ENCODE results near the gene TMEM229A.
"Not testable (repeated sequence)": the region's sequence is repeated elsewhere in the genome, so short reads cannot be mapped to it uniquely, and the experiment has no call there.

Gene TMEM229A

DNA sequence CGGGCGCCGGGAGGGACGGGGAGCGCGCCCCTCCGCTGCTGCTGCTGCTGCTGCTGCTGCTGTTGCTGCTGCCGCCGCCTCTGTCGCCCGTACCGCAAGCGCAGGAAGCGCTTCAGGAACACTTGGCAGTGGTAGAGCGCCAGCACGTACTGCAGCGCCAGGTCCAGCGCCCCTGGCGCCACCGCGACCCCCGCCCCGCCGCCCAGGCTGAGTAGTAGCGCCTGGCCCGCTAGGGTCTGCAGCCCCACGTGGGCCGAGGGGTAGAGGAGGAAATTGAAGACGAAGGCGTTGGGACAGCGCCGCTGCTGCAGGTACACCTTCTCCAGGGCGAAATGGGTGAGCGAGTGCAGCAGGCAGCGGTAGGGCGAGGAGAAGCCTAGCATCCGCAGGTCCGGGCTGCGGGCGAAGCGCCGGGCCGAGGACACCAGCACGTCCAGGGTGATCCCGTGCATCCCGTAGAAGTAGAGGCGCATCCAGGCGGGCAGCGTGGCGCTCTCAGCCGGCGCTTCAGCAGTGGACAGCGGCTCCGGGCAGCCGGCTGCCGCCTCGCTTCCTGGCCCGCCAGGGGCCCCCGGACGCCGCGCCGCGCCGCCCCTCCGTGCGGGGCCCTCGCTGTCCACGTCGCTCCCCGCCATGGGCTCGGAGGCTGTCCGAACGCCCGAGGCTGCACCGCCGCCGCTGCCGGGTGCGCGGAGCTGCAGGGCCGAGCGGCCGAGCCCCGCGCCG lies at the start of gene TMEM229A:
Gene TMEM229A, minus strand, starts transcription at position 699 of the 726 bp plus-strand sequence. Its CDS starts 64 bp downstream, at position 635.
- peak; percentile 4 for DNase-seq

DNA sequence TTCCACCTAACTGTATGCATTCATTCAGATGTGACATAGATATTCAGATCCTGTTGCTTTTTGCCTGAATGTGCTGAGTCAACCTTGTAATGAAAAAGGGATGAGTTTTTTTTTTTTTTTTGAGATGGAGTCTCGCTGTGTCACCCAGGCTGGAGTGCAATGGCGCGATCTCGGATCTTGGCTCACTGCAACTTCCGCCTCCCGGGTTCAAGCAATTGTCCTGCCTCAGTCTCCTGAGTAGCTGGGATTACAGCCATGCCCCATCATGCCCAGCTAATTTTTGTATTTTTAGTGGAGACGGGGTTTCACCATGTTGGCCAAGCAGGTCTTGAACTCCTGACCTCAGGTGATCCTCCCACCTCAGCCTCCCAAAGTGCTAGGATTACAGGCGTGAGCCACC lies 49.4 kb upstream of the TMEM229A start:
- not testable (repeated sequence) for DNase-seq

DNA sequence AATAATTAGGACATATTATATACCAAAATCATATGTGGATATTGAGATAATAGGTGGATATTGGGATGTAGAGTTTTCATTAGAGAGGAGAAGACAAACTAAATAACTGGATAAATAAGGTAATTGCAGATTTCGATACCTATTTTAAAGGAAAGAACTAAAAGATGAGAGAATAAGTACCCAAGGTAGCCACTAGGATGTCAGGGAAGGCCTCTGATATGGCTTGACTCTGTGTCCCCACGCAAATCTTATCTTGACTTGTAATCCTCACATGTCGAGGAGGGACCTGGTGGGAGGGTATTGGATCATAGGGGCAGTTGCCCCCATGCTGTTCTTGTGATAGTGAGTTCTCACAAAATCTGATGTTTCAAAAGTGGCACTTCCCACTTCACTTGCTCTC lies 44.7 kb upstream of the TMEM229A start:
- DNase-seq: no peak

DNA sequence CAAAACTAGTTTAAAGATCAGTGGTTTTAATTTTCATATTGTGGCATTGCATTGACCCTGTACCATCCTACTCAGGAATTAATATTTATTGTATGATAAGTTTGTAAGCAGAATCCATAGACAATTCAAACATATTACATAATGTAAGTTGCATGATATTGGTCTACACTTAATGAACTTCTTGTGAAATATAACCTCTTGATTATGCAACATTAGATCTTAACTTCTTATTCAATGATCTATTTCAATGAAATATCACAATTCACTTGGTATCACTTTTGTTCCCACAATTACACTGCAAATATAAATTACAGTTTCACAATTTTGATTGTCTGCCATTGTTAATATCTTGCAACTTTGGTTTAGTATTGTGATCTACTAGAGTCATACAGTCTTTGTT lies 44.0 kb upstream of the TMEM229A start:
- no peak for DNase-seq

DNA sequence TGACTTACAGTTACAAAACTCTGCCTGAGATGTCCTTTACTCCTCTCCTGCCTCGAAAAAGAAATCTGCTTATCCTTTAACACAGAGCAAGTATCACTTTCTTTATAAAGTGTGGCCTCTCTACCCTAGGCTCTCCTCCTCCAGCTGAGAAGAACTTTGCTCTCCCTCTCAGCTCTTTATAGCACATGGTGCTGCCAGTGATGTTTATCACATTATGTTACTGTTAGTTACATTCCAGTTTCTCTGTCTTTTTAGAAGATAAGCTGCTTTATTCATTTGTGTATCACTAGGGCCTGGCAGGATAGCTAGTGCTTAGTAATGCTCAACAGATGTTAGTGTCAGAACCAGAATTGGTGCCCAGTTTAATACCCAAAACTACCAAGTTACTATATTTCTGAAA lies 41.1 kb upstream of the TMEM229A start:
- DNase-seq: no peak

DNA sequence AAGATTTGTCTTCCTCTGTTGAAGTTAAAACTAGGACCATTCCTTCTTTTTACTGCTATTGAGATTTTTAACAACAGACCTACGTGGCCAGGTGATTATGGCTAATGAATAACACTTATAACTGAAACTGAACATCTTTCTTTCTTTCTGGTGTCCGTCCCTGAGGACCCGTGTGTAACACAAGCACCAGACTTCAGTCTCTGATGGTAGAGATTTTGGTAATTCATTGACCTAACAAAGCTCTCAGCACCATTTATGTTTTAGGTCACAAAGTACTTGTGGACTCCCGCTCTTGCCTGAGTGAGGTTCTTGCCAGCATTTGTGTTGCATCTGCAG lies 40.4 kb upstream of the TMEM229A start:
- DNase-seq: no peak

DNA sequence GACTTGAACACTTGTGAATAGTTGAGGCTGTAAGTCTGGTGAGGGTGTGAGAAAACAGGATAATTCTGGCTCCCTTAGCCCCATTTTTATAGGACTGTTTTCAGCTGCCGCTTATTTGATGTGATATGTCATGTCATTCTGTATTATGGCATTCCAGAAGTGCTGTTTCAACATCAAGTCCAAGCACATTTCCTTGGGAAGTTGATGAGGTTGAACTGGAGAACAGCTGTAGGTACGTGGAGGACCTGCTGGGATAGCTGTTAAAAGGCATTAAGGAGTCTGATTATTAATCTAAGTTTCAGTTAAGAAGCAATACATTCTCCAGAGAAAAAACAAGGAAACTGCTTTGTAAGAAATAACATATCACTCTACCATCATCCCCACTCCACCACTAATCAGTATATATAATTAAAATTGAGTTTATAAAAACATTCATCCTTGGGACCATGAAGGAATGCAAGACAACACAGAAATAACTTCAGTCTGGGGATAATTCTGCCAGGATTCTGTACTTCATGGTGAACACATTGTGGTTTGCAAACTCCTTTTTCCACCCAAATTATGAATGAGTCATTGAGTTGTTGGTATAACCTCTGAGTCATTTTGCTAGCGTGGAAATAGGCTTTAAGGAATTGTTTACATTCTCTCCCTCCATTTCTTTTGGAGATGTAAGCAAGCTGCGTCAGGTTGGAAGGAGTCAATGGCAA lies 39.9 kb upstream of the TMEM229A start:
- DNase-seq: peak; percentile 1

DNA sequence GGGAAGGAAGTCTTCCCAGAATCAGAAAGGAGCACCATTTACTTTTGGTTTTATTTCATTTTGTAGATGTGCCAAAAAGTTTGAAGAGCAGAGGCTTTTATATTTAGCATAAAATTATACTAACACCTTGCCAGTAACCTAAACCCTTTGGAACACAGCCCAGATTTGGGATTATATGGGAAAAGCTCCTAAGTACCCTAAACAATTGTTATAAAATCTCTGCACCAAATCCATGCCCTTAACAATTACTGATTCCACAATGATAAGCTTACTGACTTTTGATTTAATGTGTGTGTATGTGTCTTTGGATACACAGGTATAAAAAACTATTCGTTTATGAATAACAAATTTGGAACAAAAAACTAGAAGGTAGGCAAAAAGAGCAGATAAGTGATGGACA lies 39.0 kb upstream of the TMEM229A start:
- DNase-seq: no peak

DNA sequence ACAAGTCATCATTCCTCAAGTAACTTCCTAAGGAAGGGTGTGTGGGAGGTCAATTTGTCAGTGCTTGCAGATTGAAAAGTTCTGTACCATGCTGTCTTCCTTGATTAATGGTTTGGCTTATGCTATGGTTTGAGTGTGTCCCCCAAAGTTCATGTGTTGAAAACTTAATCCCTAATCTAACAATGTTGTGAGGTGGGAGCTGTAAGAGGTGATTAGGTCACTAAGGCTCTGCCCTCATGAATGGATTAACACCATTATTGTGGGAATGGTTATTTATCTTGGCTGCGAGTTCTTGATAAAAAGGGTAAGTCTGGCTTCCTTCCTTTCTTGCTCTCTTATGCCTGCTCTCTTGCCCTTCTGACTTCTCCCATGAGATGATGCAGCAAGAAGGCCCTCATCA lies 29.3 kb upstream of the TMEM229A start:
- DNase-seq: no peak

DNA sequence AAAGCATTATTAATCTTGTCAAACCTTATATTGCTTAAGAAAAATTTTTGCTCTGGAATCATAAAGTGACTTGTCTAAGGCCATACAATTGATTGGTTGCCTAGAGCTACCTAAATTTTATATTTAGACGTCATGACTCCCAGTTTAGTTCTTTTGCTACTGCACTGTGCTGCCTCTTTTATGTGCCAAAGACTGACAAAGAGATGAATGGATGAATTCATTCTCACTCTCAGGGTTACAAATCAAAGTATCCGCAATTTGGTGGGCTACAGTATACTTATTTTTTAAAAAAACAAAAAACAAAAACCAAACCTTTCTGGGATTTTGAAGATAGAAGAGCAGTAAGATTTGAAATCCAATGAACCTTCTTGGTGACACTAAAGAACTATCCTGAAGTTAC lies 27.7 kb upstream of the TMEM229A start:
- DNase-seq: no peak

DNA sequence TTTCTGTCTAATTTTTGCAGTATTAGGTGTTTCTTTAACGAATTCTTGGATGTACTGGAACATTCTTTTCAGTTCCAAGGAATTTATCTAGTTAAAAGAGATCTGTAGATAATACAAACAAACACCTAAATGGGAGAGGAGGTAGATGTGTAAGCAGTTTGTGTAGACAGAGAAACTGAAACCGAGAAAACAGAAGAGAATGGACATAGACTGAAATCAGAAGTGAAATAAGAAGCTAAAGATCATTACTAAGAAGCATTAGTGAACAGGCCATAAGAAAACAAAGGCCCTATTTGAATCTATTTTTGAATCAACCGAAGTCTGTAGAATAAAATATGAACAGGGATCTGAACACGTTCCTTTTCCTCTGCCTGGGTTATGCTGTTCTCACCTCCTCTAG lies 26.5 kb upstream of the TMEM229A start:
- DNase-seq: no peak

DNA sequence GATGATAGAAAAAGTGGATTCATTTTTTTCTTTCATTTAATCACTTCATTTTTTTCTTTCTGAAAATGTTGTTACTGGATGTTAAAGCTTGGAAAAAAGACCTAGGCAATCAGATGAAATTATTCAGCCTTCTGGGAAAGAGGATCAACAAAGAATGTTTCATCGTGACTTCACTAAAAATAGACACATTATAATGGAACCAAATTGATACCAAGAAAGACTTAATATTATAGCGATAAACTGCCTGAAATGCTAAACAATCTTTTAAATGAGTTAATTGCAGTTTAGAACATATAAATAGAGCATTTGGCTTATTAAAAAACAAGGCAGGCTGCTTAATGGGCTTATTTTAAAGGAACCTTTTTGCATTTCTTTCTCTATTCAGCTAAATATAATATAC lies 25.6 kb upstream of the TMEM229A start:
- no peak for DNase-seq

DNA sequence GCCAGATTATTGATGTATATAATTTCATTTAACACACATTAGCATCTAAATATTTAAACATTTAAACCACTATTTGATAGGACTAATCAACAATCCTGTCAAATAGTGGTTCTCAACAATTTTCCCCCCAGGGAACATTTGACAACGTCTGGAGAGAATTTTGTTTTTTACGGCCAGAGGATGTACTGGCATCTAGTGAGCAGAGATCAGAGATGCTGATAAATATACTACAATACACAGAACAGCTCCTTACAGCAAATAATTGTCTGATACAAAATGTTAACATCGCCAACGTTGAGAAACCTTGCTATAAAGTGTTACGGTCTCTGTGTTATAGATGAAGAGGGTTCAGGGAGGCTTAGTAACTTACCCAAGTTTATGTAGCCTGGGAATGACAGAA lies 25.0 kb upstream of the TMEM229A start:
- DNase-seq: no peak

DNA sequence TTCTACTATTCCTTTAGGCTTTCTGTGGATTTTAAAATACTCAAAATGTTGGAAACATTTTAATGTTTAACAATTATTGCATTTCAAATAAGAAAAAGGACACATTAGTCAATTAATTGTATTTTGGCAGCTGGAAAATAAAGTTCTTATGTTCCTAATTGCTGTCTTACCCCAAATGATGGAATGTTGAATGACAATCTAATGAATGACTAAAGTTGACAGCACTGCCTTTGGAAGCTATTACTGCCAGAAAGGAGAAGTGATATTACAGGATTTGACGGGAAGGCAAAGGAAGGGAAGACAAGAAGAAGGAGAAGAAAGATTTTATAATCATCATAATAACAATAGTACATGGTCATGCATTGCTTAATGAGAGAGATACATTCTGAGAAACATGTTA lies 23.4 kb upstream of the TMEM229A start:
- DNase-seq: no peak

DNA sequence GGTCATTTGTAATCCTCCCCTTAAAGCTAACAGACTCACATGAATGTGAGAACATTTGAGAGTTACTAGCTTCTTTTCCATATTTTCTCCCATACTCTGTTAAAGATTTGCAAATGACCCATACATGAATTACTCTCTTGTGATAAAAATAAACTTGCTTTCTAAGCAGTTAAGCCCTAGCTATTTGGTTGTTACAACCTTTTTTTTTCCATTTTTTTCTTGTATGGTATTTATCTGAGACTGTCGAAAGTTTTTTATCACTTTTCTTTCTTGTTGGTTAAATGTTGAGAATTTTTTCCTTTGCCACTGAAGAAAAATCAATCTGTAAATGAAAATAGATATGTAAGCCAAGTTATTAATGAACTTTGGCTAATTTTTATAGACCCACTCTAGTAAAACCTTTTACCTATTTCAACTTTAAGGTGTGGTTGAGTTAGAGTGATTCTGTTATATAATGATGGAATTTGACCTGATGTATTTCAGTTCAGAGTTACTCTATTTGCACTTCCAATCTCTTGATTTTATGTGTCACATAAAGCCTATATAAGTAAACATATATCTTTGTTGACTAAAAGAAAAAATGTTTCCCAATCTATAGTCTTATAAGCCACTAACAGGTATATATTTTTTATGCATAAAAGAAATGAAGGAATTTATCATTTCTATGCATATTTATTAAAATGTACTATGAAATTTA lies 19.0 kb upstream of the TMEM229A start:
- no peak for DNase-seq

DNA sequence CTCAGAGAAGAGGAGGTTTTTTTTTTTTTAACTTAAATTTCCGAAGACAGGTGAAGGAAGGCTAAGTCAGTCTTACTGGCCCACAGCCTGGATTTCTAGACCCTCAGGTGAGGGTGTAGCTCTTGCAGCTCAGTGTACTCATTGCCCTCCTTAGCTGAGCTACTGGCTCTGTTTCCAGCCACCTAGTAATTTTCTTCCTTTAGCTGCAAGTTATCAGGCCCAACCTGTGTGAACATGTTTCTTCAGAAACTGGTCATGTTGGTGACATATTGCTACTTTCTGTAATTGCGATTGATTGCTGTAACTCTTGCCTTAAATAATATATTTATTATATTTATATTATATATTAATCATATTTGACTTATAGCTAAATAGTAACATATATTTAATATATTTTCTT lies 10.0 kb upstream of the TMEM229A start:
- no peak for DNase-seq

DNA sequence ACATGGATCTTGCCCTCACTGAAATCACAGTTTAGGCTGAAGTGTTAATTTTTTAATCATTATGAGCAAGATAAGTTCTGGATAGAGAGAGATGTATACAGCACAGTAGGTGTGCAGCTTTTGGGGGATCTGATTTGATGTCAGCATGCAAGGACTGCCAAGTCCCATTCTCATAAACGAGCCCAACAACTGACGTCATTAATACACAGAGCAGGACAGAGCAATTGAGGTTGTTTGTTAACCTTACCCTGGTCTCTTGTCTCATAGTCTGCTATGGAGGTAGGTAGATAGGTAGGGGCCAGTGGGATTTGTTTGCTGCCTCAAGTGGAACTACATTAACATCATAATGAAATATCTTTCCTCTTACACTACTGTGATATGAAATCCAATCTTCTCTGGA lies 8.6 kb upstream of the TMEM229A start:
- no peak for DNase-seq

DNA sequence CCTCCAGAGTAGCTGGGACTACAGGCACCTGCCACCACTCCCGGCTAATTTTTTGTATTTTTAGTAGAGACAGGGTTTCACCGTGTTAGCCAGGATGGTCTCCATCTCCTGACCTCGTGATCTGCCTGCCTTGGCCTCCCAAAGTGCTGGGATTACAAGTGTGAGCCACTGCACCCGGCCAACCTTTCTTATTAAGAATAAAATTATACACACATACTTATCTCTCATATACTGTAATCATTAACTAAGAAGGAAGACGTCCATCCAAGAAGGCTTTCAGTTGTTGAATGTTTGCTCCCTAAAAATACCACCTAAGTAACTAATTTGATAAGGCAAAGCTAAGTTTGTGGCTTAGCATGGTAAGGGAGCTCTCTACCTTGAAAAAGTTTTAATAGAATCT lies 5.0 kb upstream of the TMEM229A start:
- DNase-seq: not testable (repeated sequence)

DNA sequence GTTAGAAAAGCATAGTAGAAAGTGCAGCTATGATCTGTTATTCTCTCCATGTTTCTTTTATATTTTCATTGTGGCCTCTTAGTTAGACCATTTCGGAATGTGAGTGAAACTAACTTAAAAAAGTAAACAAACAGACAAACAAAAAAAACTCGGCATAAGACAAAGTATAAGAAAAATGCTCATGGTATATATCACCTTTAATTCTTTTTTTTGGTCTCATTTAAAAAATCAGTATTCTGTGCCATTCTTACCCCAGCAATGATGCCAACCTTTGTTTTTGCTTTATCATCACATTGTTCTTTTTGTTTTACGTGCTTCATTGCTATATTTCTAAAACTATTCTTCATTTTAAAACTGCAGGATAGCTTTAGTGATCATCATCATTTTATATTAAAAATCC lies 2.8 kb upstream of the TMEM229A start:
- DNase-seq: no peak

DNA sequence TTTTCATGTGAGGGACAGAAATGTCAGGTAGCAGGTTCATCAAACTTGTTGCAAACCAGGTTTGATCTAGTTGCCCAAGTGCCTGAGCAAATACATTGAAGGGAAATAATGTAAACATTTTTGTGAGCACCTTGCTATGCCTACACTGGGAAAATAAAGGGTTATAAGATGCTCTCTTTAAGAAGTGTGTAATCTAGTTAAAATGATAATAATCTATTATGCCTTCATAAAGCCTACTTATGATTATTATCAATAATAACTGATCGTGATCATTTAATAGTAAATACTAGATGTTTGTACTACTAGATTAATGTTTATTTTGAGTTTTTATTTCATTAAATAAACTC lies 1.9 kb upstream of the TMEM229A start:
- DNase-seq: no peak

DNA sequence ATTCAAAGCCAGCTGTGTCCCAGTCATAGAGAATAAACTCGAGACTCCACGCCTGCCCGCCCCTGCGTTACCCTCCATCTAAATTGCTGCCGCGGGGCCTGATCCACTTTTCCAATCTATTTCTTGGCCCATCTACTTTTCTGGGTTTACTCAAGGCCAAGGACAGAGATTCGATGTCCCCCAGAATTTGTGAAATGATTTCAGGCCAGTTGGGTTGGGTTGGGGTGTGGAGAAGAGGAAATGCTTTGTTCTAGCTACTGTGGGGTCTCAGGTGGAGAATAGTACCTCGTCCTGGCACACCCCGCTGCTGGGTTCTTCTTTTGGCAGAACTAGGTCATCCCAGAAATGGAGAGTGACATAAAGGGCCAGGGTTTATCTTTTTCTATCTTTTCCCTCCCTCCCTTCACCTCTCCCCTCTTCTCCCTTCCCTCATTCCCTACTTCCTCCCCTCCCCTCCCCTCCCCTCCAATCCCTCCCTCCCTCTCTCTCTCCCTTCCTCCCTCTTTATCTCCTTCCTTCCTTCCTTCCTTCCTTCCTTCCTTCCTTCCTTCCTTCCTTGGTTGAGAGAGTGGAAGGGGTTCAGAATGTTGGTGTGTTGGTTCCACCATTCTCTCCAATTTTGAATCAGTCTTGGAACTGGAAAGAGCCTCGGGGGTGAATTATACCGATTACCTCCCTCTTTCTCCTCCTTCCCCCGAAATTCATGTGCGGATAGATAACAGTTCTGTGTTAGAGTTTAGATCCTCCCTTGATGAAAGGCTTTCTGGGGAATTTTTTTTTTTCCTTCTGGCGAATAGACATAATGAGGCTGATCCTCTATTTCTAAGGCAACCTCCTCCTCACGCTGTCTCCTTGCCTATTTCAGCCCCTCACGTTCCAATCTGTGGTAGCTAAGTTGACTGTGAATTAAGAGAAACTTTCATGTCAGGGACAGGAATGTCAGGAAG lies 1.2 kb upstream of the TMEM229A start:
- DNase-seq: no peak

DNA sequence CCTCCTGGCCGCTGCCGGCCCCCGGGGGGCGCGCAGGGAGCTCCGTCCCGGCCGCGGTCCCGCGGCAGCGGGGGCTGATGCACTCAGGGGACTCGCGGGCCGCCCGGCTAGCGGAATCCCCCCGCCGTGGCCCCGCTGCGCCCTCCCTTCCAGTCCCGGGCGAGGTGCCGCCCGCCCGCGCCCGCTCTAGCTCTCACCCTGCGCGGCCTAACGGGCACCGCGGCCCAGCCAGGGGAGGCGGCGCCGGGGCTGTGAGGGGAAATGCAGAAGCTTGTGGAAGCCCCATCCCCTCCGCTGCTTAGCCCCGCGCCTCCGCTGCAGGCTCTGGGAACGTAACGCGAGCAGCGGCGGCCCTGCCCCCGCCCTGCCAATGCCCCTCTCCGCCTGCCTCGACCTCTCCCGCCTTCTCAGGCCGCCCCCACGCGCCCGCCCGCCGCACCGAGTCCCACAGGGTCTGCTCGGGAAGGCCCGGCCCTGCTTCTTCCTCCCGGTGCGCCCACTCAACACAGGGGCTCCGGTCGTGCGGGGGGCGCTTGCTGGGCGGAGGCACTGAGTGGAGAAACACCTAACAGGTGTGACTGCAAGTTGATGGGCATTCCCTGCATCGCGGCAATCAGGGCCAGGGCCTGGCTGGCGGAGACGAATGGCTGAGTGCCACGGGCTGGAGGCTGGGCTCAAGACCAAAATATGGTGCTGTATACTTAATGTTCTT lies 384 bp upstream of the TMEM229A start:
- DNase-seq: no peak

DNA sequence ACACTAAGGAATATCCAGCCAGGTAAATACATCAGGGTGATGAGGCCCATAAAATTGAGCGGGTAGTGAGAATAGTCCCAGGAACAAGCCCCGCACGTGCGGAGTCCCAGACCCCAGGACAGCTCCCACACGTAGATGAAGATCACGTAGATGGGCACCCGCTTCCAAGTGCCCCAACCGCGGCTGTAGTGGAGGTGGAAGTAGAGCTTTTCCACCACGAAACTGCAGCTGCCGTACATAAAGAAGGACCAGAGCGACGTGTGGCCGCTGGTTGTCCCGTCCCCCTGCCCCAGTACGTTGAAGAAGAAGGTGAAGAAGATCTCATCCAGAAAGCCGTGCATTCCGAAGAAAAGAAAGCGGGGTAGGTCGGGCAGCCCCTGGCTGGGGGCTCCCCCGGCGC lies 948 bp downstream of the TMEM229A start:
- no peak for DNase-seq

All from amniotic stem cell (primary cell).